ENCODE measurements around the gene MEGF9.
"Not testable (repeated sequence)": the region's sequence is repeated elsewhere in the genome, so short reads cannot be mapped to it uniquely, and the experiment has no call there.

The MEGF9 gene

DNA sequence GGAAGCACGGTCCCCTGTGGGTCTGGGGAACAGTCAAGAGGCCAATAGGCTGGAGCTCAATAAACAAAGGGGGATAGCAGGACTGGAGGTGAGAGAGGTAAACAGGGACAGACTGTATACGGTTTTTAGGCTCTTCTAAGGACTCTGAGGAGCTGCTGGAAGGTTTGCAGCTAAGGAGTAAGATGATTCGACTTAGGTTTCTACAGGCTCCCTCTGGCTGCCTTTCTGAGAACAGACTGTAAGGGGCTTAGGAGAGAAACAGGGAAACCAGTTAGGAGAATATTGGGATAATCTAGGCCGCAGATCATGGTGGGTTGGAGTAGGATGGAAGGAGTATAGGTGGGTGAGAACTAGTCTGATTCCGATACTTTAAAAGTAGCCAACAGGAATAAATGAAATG is 144.7 kb downstream of the MEGF9 start:
- DNase-seq: no peak

DNA sequence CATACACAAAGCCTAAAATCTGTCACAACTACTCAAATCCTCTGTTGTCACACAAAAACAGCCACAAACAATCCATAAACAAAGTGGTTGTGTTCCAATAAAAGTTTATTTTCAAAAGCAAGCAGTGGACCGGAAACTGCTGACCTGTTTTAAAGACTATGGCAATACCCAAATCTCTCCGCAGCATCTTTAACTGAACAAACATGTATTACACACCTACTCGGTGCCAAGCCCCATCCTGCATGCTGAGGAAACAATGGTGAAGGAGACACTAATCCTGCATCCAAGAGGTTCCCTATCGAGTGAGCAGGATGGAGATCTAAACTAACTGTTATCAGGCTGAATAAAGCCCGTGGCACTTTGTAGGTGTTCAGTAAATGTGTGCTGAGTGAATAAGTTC is 145.5 kb downstream of the MEGF9 start:
- DNase-seq: no peak

DNA sequence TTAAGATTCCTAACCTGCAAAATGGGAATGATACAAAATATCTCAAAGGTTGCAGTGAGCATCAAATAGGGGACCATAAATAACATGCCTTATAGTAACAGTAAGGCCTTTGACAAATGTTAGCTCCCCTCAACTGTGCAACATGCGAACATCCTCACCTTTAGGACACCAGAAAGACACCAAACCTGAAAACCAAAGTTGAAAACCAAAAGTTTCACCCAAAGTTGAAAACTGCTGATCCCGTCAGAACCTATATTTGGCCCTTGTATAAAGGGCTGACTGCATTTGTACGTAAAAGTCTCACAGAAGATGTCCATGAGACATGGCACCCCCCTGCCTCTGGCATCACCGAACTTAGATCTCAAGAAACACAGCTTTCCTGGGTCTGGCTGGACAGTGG is 146.4 kb downstream of the MEGF9 start:
- no peak for DNase-seq

DNA sequence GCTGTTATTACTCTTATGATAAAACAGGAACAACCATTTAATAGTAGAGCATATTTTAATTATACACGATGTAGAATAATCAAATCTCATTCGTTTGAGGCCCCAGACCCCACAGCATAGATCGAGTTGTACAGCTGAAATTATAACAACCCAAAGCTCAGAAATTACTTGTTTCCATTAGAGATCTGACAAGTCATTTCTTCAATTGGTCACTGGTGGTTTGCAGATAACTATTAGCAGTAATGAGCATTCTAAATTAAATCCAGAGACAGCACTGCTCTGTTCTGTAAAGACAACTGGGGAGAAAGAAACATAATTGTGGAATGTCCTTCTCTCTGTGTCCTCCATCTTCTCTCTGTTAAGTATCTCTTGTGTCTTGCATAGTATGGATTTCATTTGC is 147.2 kb downstream of the MEGF9 start:
- no peak for DNase-seq

DNA sequence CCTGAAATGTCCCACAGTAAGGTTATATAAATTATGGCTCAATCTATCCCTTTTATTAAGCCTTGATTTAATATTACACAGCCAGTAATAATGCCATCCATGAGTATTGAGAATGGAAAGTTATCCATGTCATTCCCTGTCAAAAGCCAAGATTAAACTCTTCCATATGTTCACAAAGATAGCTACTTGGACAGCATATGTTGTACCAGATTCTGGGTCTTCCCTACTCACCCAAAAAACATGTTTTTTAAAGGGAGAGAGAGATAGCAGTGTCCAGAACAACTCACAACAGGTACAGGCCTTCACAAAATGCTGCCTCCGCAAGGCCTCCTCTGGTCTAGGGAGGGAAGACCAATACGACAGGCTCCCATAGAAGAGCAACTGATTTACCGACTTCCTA is 149.7 kb downstream of the MEGF9 start:
- DNase-seq: no peak

- DNase-seq: no peak
These were observed 151.3 kb downstream of the MEGF9 start for GRCh38 chr9:120562861-120563443.

GRCh38 chr9:120561709-120562108 is 152.6 kb downstream of the MEGF9 start:
- DNase-seq: no peak

- no peak for DNase-seq
These were observed 154.7 kb downstream of the MEGF9 start for GRCh38 chr9:120559546-120559945.

- DNase-seq: no peak
These were observed 155.8 kb downstream of the MEGF9 start for GRCh38 chr9:120558454-120558853.

- DNase-seq: no peak
These were observed 157.1 kb downstream of the MEGF9 start for GRCh38 chr9:120557205-120557604.

GRCh38 chr9:120556775-120557174 is 157.5 kb downstream of the MEGF9 start:
- DNase-seq: no peak

GRCh38 chr9:120555839-120556238 is 158.4 kb downstream of the MEGF9 start:
- DNase-seq: no peak

GRCh38 chr9:120552210-120552704 is 162.0 kb downstream of the MEGF9 start:
- DNase-seq: not testable (repeated sequence)
